IPS-18c (cell line): ENCODE results near the gene VPS18.
A peak's percentile ranks its signal among the peaks of the same experiment; 100 is the strongest.

Experiments used
- H3K4me3 ChIP-seq: 2 replicates; pipeline ENCODE4 v1.7.0; 2013; ENCODE audit warnings: low read depth, mild to moderate bottlenecking, low read length, moderate library complexity; ENCODE audit not compliant: insufficient read depth
- H3K9me3 ChIP-seq: one replicate; pipeline ENCODE4 v1.6.1; 2013; ENCODE audit warnings: mild to moderate bottlenecking, low read length, moderate library complexity; ENCODE audit not compliant: control insufficient read depth, insufficient read depth

VPS18 gene

DNA sequence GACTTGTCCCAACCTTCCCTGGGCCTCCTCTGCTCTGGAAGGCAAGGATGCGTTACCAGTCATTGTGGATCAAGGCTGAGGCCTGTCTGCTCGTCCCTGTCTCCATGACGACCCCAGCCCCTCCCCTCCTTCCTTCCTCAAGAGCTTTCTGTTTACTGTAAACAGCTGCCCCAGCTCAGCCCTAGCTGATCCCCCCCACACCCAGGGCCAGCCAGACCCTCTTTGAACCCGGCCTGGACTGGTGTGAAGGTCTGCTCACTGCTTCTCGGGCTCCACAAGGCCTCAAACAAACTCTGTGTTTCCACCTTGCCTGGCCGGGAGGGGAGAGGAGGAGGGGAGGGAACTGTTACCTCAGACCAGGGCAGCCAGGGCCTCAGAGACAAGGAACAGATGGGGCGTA, 16.9 kb downstream of the VPS18 start:
- no peak overlapping the region for H3K4me3 ChIP-seq
- H3K9me3 ChIP-seq: no peaks in the 10 kb centered on the region

DNA sequence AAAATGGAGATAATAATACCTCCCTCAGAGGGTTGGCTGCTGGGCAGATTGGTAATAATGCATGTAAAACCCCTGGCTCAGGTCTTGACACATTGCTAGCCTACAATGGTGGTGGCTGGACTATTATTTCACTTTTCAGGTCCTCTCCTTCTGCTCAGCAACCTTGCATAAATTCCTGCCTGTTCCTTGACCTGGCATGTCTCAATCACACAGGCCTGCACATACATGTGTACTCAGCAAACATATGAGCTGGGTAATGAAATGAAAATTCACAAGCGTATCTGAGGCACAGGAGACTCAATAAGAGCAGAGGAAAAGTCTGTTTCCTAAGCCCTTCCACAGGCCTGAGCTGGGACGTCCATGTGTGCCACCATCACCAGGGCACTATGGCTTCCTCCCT, 17.4 kb downstream of the VPS18 start:
- no peak overlapping the region for H3K4me3 ChIP-seq
- no peaks in the 10 kb centered on the region for H3K9me3 ChIP-seq

DNA sequence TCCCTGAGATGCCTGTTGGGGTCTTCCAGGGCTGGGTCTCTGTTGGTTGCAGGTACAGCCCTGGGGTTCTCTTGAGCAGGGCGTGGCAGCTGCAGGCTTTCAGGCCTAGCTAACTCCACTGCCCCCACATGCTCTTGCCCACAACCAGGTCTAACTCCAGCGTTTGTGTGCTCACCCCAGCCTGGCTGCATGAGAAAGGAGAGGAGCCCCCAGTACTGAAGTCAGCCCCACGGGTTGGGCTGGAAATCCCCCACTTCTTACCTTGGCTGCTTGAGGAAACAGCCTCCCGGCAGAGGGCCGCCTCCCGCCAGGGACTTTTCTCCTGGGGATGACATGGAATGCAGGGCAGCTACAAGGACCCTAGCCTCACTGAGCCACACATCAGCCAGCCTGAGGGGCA, 18.2 kb downstream of the VPS18 start:
- no peaks in the 10 kb centered on the region for H3K9me3 ChIP-seq
- no peak overlapping the region for H3K4me3 ChIP-seq

DNA sequence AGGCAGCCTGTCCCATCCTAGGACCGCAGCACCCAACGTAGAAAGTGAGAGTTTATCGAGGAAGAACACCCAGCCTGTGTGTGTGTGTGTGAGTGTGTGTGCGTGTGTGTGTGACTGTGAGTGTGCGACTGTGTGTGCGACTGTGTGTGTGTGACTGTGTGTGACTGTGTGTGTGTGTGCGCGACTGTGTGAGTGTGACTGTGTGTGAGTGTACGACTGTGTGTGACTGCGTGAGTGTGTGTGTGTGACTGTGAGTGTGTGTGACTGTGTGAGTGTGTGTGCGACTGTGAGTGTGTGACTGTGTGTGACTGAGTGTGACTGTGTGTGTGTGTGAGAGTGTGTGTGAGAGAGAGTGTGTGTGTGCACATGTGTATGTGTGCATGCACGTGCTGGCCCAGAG, 19.8 kb downstream of the VPS18 start:
- Histone ChIP-seq H3K4me3 (no peak overlapping the region), H3K9me3 (no peaks in the 10 kb centered on the region)

DNA sequence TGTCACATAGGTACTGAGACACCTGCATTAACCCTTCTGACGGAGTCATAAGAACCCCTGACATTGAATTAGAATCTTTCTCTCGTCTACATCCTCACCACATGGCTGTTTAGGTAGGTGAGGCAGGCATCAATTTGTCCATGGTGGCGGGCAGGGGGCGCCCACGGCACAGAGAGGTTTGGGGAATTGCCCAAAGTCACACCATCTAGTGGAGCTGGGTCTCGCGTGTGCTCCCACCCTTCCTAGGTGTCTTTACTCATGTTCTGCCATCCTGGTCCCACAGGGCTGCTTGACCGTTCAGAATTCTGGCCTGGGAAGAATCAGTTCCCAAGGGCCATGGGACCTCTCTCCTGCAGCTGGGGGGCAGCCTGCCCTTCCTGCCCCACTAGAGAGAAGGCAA, 20.2 kb downstream of the VPS18 start:
- 0 out of 2 replicates have a peak overlapping the region, but pooled peaks have one; percentile 20 for H3K4me3 ChIP-seq
- H3K9me3 ChIP-seq: no peaks in the 10 kb centered on the region

DNA sequence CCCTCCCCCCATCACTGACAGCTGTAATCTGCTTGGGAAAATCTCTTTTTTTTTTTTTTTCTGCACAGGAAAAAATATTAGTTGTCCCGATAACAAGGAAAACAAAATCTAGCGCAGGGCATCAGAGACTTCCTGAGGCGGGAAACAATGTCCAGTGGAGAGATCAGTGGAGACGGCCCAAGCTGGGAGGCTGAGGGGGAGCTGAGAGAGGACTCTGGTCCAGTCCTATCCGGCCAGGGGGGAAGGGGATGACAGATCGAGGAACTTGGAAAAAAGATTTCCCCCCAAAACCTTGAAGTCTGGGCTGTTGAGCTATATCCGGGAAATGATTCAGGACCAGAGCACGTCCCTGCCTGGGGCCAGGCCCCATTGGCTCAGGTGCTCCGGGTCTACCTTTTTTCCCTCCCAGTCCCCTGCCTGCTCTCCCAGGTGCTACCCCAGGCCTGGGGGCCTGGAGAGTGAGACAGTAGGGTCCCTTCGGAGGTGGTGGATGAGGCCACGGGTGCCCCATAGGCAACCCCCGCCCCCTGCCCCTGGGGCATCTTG, 20.9 kb downstream of the VPS18 start:
- Histone ChIP-seq H3K9me3 (no peaks in the 10 kb centered on the region), H3K4me3 (no peak overlapping the region)

DNA sequence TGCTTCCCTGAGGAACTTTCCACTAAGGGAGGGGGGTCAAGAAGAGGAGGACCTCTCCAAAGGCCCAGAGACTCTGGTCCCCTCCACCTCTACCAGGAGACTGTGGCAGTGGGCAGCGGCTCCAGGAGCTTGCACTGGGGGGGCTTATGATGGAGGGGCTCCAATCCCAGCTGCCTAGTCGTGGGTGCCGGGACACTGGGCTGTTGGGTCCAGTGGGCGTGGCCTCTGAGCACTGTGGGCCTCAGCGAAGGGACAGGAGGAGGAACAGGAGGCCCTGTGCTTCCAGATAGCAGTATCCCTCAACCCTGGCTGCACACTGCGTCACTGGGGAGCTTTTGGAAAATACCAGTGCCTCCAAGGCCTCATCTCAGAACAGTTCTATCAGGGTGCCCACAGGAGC, 21.4 kb downstream of the VPS18 start:
- no peaks in the 10 kb centered on the region for H3K9me3 ChIP-seq
- no peak overlapping the region for H3K4me3 ChIP-seq

DNA sequence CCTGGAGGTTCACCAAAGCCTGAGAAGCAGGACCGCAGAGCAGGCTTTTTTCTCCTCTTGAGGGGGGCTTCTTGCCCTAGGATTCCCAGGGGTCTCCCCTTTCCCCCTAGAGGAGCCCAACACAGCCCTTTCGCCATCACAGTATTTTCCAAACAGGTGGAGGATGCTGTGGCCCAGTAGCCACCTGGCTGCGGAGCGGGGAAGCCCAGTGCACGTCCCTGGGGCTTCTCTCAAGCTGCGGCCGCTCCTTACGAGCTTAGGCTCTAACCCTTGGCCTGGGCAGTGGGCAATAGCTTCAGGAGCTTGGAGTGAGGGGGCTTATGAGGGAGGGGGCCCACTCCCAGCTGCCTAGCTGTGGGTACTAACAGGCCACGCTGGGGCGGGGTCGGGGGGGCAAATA, 23.3 kb downstream of the VPS18 start:
- no peak overlapping the region for H3K4me3 ChIP-seq
- no peaks in the 10 kb centered on the region for H3K9me3 ChIP-seq

DNA sequence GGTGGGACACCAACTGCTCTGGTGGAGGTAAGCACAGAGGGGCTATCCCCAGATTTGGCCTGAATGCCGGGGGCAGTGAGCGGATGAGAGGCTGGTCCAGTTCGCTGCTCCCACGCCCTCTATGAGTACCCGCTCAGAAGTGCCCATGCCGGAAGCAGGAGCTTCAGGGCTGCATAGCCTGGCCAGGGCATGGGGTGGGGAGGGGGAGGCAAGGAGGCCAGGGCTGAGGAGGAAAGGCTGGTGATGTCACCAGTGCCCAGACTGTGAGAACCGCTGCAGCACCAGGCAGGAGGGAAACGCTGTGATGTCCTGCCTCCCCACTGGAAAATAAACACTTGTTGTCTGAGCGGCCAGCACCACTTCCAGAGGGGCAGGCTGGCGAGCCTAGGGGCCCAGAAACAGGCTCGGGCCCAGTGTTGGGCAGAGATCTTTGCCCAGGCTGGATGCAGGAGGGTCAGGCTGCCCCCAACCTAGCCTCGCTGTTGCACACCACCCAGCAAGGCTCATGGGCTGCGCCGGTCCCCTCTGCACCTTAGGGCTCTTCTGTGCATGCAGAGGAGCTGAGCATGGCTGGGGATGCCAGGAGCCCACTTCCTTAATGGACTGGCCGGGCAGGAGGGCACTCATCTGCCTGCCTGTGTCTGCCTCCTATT, 24.0 kb downstream of the VPS18 start:
- Histone ChIP-seq H3K9me3 (no peaks in the 10 kb centered on the region), H3K4me3 (no peak overlapping the region)

DNA sequence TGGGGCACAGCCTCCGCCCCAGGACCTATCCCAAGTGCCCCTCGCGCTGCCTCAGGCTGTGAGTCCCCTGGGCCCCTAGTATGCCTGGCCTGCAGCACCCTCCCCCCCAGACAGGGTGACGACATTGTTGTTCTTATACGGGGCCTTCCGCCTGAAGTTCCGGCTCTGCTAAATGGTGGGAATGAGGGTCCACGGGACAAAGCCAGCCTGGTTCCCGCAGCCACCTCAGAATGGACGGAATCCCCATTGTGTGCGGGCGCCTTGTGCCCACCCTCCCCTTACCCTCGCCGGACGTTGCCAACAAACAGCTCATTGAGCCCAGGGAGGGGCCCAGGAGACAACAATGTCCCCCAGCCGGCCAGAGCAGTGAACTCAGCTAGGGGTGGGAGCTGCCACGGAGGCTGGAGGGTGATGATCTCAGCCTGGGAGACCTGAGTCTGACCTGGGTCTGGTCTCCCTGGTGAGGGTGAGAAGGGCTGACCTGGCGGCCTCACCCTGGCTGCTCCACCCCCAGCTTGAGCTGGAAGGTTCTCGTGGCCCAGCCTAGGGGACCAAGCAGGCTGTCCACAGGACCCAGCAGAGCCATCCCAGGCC, 24.6 kb downstream of the VPS18 start:
- Histone ChIP-seq H3K4me3 (no peak overlapping the region), H3K9me3 (no peaks in the 10 kb centered on the region)

DNA sequence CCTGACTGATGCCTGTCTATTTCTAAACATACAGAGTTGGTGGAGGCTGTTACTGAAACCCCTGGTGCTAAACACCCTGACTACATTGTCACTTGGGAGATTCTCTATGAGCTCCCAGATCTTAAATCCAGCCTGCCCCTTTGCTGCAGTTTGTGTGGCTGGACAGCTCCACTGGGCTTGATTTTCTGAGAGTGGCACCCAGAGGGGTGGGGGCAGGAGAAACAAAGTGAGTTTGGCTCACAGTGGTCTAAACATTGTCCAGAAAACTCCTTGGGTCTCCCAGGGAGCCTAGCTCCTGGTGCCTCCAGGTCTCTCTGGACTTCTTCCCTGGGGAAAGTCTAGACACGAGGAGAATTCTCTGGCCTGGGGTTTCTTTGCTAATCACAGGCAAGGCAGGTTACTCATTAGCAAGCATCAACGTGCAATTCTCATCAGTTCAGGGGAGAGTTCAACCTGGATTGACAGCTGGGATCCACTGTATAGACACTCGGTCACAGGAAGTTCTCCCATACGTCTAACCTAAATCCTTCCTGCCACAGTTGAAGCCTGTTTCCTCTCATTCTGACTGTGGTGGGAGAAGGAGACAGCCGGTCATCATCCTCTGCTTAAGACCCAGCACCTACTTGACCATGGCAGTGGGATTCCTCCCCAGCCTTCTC, 27.8 kb downstream of the VPS18 start:
- H3K9me3 ChIP-seq: no peaks in the 10 kb centered on the region
- no peak overlapping the region for H3K4me3 ChIP-seq

DNA sequence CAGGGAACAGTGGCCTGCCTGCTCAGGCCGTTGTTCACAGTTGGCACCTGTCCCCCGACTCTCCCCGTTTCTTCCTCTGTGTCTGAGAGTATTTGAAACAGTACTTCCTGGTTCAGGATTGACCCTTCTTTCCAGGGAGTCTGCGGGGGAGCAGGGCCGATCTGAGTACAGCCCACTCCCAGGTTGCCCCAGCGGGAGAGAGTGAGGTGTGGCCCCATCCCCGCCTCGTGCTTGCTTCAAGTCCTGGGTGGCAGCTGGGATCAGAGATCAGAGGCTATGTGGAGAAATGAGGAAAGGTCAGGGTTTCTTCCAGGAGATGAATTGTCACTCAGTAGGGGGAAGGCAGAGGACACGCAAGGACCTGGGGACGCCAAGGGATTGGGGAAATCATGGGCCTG, 28.4 kb downstream of the VPS18 start:
- Histone ChIP-seq H3K9me3 (no peaks in the 10 kb centered on the region), H3K4me3 (no peak overlapping the region)

DNA sequence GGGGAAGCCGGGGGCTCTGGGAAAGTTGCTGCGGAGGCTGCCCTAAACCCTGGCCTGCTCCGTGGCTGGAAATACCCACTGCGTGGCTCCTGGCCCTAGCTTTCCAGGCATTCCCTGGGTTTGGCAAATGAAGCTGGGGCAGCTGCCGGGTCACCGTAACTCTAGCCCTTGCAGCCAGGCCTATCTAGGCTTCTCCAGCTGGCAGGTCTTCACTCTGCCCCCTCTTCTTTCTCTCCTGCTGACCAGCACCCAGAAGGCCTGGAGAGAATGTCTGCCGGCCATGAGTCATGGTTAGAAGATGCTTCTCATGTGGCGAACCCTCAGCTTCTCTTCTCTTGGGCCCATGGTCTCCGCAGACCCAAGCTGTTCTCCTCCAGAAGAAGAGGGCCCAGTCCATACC, 29.3 kb downstream of the VPS18 start:
- Histone ChIP-seq H3K9me3 (no peaks in the 10 kb centered on the region), H3K4me3 (no peak overlapping the region)

DNA sequence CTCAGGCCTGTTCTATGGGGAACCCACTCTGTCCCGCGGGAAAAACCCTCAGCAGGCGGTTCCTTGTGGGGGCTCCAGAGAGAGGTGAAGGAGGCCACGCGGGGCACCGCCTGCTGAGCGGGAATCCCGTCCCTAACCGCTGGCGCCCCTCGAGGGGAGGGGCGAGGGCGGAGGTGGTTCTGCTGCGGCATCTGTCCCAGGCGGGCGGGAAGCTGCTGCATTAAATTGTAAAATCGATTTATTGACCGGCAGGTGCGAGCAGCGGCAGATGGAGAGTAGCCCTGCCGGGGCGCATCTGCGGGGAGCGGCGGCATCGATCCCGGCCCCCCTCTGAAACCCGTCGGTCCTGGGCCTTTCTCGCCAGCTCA, 31.2 kb downstream of the VPS18 start:
- peak overlapping the region; percentile 44 for H3K4me3 ChIP-seq
- no peaks in the 10 kb centered on the region for H3K9me3 ChIP-seq

DNA sequence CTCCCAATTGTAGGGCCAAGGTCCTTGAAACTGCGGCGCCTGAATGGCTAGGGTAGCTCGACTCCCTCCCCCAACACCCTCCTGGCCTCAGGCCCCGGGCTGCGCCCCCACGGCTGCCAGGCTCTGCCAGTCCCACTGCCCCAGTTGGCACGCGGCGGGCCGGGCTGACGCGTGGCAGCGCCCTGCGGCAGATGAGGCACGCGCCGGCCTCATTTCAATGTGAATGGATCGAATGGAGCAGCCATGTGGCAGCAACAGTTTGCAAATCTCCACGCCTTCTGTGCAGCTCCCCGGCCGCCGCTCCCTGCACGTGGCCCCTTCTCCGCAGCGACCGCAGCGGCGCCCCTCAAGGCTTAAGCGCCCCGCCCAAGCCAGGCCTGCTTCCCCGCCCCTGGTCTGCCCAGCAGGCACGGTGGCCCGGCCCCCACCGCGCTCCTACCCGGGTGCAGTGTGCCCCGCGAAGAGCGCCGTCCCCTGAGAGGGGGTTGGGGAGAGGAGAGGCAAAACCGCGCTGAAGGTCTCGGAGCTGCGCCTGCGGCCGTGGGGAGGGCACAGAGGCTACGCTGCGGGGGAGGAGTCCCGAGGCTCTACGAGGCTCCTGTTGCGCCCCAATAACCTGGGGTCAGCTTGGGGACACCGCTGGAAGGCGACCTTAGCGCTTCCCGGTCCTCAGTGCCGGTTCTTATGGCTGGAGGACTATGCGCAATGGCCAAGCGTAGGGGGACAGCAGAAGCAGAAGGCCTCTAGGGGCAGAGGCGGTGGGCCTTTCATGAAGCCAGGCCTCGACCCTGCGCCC, 31.8 kb downstream of the VPS18 start:
- Histone ChIP-seq H3K9me3 (no peaks in the 10 kb centered on the region), H3K4me3 (peak overlapping the region; percentile 44)

DNA sequence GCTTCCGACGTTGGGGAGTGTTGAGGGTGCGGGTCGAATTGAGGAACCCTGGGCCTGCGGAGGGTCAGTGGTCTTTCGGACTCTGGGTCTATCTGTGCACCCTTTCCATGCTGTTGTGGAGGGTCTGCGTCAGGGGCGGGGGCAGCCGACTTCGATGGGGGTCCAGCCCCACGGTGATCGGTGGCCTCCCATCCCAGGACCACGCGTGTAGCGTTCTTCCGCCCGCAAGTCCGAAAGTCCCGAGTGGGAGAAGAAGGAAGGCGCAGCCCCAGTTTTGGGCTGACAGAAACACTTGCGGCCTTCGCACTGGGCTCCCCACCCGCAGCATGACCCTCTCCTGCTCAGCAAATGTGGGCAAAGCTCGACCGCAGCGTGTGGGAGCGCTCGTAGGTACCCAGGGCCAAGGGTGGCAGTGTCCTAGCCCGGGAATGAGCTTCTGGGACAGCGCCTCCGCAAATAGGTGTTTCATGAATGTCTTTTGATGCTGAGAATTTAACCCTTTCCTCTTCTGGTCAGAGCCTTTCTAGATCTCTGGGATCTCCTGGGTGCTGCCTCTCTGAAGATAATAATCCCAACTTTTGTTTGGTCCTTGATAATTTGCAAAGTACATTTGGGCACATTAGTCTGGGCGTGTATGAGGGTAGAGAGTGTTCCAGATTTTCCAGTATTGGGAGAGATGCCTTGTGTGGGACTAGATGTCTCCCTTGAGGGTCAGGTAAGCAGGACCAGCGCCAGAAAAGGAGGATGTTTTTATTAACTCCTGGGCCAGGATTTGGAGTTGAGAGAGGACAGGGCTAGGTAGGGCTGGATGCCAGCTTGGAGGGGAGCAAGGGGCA, 32.6 kb downstream of the VPS18 start:
- H3K9me3 ChIP-seq: peaks cover 3% of the 10 kb centered on the region
- H3K4me3 ChIP-seq: peak overlapping the region; percentile 44; the same call in 1 of the 2 replicates

DNA sequence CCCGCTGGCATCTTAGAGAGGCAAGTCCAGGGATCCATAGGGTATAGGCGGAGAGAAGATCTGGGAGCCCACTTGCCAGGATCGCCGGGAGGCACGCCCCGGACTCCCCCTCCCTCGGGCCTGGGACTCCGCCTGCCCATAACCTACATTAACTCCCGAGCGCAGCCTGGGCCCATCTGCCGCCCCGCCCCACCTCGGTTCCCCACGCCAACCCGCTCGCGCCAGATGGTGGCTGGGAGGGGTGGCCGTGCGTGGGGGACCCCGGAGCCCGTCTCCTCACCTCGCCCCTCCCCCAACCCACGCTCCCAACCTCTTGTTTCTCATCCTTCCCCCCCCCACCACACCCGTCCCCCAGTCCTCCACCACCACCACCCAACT, 33.2 kb downstream of the VPS18 start:
- Histone ChIP-seq H3K9me3 (peaks cover 3% of the 10 kb centered on the region), H3K4me3 (peak overlapping the region; percentile 45; the same call in 1 of the 2 replicates)
